GM19351 (cell line): ENCODE measurements around the gene POU2F3.

Source experiments
- ATAC-seq: cut with Tn5 transposase; IDR thresholded peaks from one replicate; pipeline ENCODE4 v1.9.1; 2021; ENCODE audit warnings: mild to moderate bottlenecking, moderate library complexity; ENCODE audit not compliant: unreplicated experiment

POU2F3 gene

GRCh38 chr11:120336641-120337354, 96.9 kb downstream of the POU2F3 start:
- ATAC-seq: peak; percentile 34

DNA sequence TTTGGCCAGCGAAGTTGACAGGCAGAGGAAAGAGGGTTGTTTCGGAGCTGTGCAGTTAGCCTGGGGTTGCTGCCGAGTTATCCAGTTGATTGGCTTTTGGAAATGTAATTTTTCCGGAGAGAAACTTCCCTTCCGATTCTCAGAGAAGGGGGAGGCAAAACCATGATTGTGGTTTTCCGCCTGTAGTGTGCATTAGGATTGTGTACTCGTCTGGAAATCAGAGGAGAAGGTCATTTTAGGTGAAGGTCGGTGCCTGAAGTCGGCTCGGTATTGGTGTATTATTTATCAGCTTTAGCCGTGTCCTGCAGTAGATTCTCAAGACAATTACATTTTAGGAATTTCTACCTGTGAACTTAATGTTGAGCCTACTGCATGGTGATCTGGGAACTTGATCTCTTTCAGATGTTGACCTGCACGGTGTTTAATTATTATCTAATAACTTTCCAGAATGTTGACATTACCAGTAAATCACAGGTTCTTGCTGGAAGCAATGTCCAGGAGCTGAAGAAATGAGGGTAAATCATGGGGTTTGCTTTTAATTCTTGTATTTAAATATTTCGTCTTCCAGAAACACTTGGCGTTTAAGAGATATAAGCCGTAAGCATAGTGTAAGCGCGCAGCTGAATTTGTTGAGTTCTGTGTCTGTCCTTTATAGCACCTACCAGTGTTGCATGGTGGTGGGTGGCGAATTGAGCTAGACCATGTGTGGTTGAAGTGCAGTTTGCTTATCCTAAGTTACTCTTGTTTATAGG, 97.6 kb downstream of the POU2F3 start:
- no peak for ATAC-seq

DNA sequence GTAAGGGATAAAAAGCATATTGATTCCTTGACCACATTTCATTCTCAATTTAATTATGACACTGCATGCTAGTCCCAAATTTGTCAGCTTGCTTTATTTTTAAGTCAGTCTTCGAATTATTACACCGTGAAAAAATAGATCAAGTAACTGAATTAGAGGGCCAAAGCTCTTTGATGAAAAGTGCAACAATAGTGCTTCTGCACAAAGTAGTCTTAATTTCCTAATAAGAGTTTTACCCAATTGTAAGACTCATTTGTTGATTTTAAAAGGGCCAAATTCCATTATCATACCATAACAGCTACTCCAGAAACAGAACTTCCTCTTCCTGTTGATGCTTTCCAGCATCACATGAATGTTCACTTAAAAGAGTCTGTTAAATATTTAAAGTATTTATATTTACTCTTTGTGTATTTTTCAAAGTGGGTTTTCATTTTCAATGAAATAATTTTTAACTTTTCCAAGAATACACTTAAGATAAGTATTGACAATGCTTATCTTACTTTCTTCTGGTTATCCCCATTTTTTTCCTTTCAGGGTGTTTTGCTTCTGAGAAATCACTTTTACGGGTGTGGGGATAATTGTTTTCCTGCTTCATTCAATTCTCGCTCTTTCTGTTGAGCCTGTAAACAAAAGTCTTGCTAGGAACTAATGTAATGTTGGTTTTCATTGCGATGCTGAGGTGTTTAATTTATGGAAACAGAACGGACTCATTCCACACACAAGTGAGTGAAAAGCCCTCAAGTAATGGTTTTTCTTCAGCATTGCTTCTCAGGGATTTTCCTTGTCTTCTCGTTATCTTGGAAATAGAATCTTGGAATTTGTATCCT, 98.4 kb downstream of the POU2F3 start:
- ATAC-seq: no peak

- ATAC-seq: no peak
Observed at GRCh38 chr11:120339394-120339890, 99.5 kb downstream of the POU2F3 start.

- ATAC-seq: no peak
Observed at GRCh38 chr11:120340529-120340928, 100.6 kb downstream of the POU2F3 start.

GRCh38 chr11:120342226-120342625, 102.3 kb downstream of the POU2F3 start:
- ATAC-seq: no peak

DNA sequence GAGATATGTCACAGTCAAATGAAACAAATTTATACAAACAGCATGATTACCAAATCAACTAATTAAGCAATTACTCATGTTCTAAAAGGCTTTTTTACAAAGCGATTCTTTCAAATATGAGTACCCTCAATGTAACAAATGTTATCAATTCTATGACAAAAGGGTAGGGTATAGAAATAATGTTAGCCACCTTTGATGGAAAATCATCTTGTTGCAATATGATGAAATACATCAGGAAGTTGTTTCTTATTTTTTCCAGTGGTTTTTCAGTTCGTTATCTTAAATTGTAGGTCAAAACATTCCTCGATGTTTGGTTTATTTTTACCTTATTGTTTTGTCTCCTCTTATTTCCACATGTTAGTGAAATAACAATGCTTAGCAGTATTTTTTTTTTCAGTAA, 102.7 kb downstream of the POU2F3 start:
- no peak for ATAC-seq

DNA sequence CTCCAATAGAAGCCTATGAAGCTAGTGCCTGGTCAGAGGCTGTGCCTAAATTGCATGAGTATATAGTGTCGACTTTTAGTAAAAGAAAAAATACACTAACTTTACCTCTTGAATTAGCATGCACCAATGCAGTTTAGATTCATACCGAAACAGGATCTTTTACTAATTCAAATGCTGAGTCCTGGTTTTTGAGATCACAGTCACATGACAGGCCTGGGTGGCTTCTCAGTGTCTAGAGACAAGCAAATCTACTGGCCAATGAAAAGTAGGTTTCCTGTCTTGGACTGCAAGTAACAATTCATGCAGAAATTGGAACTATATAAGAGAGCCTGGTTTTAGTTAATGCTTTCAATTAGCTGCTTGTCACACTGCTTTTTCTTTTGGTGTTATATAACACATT, 103.5 kb downstream of the POU2F3 start:
- peak; percentile 65 for ATAC-seq

GRCh38 chr11:120344302-120345004, 104.5 kb downstream of the POU2F3 start:
- peak; percentile 73 for ATAC-seq

- ATAC-seq: no peak
Observed at GRCh38 chr11:120346233-120346632, 106.3 kb downstream of the POU2F3 start.

DNA sequence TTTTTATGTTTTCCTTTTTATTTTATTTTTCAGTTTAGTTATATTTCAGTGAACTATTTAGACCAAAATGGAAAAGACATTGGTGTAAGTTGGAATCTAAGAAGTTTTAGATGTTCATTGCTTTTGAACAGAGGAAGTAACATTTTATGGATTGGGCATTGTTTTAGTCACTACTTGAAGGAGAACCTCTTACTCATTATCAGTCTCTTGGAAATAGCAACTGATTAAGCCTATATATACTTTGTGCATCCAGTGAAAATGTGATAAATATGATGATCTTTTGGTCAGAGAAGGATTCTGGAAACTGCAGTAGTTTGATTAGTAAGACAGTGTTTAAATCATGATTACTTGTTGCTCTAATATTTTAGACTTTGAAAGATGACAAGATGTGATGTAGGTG, 110.7 kb downstream of the POU2F3 start:
- no peak for ATAC-seq

DNA sequence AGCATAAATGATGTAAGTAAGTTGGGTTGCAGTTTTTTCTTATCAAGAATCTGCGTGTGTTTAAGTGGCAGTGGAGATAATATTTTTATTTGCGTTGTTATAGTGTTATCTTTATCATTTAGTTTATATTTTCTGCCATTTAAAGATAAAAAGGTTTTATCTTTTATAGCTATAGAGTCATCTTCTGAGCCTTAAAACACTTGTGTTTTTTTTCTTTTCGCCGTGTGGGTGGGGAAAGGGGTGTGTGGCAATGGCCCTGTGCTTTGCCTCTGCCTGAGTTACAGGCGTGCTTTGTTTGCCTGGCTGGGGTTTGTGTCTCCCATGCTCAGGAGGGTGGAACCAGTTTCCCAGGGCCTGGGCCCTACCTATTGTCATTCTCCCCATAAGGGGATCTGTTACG, 112.5 kb downstream of the POU2F3 start:
- no peak for ATAC-seq

GRCh38 chr11:120354068-120354467, 114.1 kb downstream of the POU2F3 start:
- no peak for ATAC-seq

GRCh38 chr11:120354779-120355178, 114.8 kb downstream of the POU2F3 start:
- ATAC-seq: no peak

DNA sequence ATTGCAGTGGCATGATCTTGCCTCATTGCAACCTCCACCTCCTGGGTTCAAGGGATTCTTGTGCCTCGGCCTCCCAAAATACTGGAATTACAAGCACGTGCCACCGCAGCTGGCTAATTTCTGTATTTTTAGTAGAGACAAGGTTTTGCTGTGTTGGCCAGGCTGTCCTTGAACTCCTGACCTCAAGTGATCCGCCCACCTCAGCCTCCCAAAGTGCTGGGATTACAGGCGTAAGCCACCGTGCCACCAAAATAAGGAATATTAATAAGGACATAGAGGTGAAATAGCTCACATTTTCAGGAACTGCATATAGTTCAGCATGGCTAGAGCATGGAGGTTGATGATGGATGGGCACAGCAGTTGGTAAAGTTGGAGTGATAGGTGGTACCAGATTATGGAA, 117.7 kb downstream of the POU2F3 start:
- ATAC-seq: no peak

- no peak for ATAC-seq
Observed at GRCh38 chr11:120358729-120359128, 118.8 kb downstream of the POU2F3 start.

GRCh38 chr11:120363436-120363835, 123.5 kb downstream of the POU2F3 start:
- ATAC-seq: no peak

DNA sequence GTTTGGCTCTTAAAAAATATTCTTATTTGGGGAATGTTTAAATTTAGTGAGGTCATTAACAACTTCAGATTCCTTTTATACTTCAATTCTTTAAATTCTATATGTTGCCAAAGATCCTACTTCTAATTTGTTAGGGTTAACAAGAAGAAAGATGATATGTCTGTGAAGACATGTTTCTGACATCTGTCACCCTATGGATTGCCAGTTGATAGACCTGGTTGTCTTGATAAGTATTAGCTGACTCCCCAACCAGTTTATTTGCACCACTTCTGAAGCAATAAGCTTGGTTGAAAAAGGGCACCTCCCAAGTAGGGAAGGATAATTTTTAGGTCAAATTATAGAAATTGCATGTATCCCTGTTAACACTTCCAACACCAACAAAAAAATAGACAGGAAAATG, 125.6 kb downstream of the POU2F3 start:
- no peak for ATAC-seq
